GM18517 (cell line): ENCODE data around the gene SLC44A3.

Experiments
- ATAC-seq: cut with Tn5 transposase; IDR thresholded peaks from one replicate; pipeline ENCODE4 v1.9.1; 2021; ENCODE audit warnings: mild to moderate bottlenecking, moderate library complexity; ENCODE audit not compliant: unreplicated experiment

SLC44A3 gene

GRCh38 chr1:94801919-94802546 is 18.1 kb upstream of the SLC44A3 start:
- ATAC-seq: no peak

- no peak for ATAC-seq
Measured at GRCh38 chr1:94803106-94803505, 17.1 kb upstream of the SLC44A3 start.

DNA sequence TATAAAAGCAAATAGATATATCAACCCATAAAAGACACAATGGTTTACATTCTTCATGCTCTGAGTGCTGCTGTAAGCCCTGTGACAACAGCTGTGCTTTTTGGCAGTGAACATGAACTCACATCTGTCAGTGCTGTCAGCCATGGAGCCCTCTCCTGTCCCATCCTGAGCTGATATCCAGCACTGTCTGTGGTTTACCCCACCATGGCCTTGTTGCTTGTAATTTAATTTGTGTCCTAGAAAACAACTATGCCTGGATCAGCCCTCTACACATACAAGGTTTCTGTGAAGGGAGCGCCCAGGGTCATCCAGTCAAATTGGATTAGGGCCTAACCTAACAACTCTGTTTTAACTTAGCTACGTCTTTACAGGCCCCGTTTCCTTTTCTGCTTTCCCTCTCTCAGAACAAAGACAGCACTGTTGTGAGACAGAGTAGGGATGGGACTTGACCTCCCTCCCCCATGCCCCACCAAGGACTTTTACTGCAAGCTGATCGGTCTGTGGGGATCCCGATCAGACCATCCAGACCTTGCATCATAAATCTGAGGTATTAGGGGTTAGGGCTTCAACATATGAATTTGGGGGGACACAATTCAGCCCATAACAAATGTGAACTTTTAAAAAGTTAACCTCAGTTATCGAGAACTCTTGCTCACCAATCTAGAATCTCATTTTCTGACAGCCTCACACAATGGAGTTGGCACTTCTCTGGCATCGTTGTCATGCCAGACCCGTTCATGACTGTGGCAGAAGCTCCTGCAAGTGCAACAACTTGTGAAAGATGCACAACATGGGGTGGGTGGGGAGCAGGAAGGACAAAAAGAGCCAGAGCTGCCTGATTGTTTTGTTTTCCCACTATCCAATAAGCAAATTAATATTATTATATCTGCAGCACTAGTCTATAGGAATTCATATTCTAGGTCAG is 16.4 kb upstream of the SLC44A3 start:
- no peak for ATAC-seq

GRCh38 chr1:94804442-94804837 is 15.7 kb upstream of the SLC44A3 start:
- ATAC-seq: no peak

- ATAC-seq: no peak
Measured at GRCh38 chr1:94805912-94806311, 14.2 kb upstream of the SLC44A3 start.

GRCh38 chr1:94806441-94806871 is 13.7 kb upstream of the SLC44A3 start:
- ATAC-seq: no peak

- no peak for ATAC-seq
Measured at GRCh38 chr1:94807742-94808491, 12.2 kb upstream of the SLC44A3 start.

- ATAC-seq: no peak
Measured at GRCh38 chr1:94808669-94809068, 11.5 kb upstream of the SLC44A3 start.

GRCh38 chr1:94812985-94813384 is 7.2 kb upstream of the SLC44A3 start:
- ATAC-seq: no peak

GRCh38 chr1:94816030-94816429 is 4.1 kb upstream of the SLC44A3 start:
- no peak for ATAC-seq

DNA sequence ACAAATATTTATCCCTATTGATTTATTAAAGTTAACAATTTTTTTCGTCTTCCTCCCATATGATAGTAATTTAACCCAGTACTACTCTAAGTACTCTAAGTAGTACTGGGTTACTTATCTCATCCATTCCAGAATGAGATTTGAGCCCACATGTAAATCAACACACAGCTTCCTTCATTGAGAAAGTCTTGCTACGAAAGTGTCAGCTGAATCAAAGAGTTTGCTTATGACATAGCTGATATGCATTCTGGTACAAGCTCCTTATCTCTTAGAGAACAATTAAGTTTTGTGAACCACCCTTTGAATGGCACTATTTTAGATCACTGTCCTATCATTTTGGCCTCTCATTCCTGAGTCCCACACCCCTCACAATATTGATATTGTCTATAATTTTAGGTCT is 2.4 kb upstream of the SLC44A3 start:
- no peak for ATAC-seq

DNA sequence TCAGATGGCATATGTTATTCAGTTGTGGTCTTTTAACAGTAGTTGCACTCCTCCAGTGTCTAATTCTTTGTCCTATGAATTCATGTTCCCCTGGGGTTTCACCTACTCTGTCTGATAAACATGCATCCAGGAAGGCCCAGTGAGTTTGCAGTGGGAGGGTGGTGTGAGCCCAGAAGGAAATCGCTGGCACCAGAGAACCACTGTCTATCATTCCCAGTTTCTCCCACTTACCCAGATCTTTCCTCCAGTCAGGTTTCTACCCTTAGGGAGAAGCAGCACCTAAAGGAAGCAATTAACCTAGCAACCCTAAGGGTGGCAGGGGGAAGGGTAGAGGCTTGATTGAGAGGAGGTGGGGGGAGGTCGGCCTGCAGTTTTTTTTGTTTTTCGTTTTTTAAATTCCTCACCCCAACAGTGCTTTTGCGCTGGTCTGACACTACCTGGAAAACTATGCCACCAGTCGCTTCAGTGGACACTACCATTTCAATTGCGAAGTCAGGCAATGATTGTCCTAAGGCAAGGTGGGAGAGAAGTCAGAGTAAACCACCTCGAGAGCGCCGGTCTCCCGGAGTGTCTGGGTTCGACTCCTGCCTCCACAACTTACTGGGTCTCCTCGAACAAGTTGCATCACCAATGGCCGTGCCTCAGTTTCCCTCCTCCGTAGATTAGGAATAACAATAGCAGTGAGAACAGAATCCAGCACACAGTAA is 766 bp upstream of the SLC44A3 start:
- no peak for ATAC-seq

- no peak for ATAC-seq
Measured at GRCh38 chr1:94820936-94821335, 779 bp downstream of the SLC44A3 start.

GRCh38 chr1:94821636-94822305 is 1.6 kb downstream of the SLC44A3 start:
- no peak for ATAC-seq

DNA sequence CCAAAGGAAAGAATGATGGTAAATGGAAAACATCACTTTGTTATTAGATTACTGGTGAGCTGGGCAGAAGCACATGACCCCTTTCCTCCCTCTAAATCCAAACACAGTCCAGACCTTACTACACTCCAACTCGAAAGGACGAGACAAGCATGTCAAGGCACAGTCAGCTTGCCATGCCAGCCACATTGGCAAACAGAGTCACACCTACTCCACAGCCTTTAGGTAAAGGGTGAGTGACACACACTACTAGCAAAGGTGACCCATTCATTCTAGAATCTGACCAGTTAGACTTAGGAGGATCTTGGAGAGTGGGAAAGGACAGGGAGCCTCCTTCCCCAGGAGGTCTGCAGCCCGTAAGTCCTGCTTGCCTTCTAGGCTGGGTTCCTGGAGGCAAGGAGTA is 3.0 kb downstream of the SLC44A3 start:
- ATAC-seq: no peak

DNA sequence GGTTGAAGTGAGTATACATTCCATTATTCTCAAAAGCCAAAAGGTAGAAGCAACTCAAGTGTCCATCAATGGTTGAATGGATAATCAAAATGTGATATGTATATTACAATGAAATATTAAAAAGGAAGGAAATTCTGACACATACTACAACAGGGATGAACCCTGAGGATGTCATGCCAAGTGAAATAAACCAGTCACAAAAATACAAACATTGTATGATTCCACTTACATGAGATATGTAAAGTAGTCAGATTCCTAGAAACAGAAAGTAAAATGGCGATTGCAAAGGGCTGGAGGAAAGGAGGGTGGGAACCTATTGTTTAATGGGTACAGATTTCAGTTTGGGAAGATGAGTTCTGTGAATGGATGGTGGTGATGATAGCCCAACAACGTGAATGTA is 5.8 kb downstream of the SLC44A3 start:
- ATAC-seq: no peak

DNA sequence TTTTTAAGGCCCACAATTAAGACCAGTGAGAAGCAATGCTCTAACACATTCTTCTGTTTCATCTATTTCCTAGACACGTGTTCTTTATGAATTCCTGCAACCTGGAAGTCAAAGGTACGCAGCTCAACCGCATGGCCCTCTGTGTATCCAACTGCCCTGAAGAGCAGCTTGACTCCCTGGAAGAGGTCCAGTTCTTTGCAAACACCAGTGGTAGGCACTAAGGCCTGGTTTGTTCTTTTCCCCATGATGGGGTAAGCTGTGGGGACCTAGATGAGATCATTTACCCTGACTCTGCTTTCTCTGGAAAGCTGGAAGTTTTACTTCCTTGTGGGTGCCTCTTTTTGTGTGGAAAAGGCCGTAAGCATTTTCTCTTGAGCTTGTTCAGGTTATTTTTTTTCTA is 7.3 kb downstream of the SLC44A3 start:
- no peak for ATAC-seq

DNA sequence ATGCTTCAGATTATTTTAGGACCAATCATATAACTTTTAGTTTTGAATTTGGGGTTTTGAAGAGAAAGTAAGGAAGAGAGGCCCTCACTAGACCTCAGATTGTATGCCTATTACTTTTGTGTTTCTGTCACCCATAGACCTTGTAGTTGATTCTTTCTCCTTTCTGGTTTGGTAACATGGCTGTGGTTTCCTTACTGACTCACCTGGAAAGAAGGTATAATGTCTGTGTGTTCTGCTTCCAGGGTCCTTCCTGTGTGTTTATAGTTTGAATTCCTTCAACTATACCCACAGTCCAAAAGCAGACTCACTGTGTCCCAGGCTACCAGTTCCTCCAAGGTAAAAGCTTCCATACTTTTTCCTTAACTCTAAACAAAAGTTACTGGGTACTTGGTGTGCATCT is 8.1 kb downstream of the SLC44A3 start:
- no peak for ATAC-seq

GRCh38 chr1:94831641-94832040 is 11.5 kb downstream of the SLC44A3 start:
- no peak for ATAC-seq

GRCh38 chr1:94832446-94832845 is 12.3 kb downstream of the SLC44A3 start:
- no peak for ATAC-seq
